HepG2 (cell line): Measurements from ENCODE around the gene SRCIN1. TPM values are rescaled to one million over a fixed set of nuclear protein-coding genes. Genes with fewer than 3 reads are reported as not detected.

Source experiments
- BCLAF1 ChIP-seq: fragments of 450-650 bp; IDR thresholded peaks from 2 replicates; pipeline ENCODE4 v1.6.1; 2017; ENCODE audit warnings: mild to moderate bottlenecking
- DMAP1 ChIP-seq: IDR thresholded peaks from 2 replicates; pipeline ENCODE4 v1.6.1; 2016
- E2F1 ChIP-seq: sonication (generic); formaldehyde crosslinking; IDR thresholded peaks from 2 replicates; pipeline ENCODE4 v1.5.0; 2020; ENCODE audit warnings: missing genetic modification reagents
- EP300 ChIP-seq, 3 experiments: sonication (generic) in 1 of 3; formaldehyde crosslinking in 1 of 3; IDR thresholded peaks; 2 replicates each; pipeline versions ENCODE4 v1.5.1 to v1.6.1; 2011 to 2020; ENCODE audit warnings: low read depth in 2 of 3, low read length in 2 of 3, borderline replicate concordance in 1 of 3, improper control_type of control experiment in 1 of 3, mild to moderate bottlenecking in 1 of 3, missing genetic modification reagents in 1 of 3, moderate library complexity in 1 of 3
- ETV5 ChIP-seq: IDR thresholded peaks from 2 replicates; pipeline ENCODE4 v1.6.1; 2018; ENCODE audit warnings: missing biosample characterization, missing genetic modification reagents, inconsistent platforms, borderline replicate concordance
- NCOA2 ChIP-seq: sonication (generic); formaldehyde crosslinking; IDR thresholded peaks from 2 replicates; pipeline ENCODE4 v1.8.0; 2022; ENCODE audit warnings: inconsistent platforms
- PAWR ChIP-seq: sonication (generic); formaldehyde crosslinking; IDR thresholded peaks from 2 replicates; pipeline ENCODE4 v1.4.0; 2020; ENCODE audit warnings: missing genetic modification reagents, mild to moderate bottlenecking, borderline replicate concordance
- PRDM10 ChIP-seq: sonication (generic); formaldehyde crosslinking; IDR thresholded peaks from 2 replicates; pipeline ENCODE4 v1.4.0; 2020; ENCODE audit warnings: low read depth, missing genetic modification reagents
- SNAI1 ChIP-seq: sonication (generic); formaldehyde crosslinking; IDR thresholded peaks from 2 replicates; pipeline ENCODE4 v1.5.0; 2020; ENCODE audit warnings: mild to moderate bottlenecking, missing genetic modification reagents, borderline replicate concordance
- YEATS2 ChIP-seq: sonication (generic); formaldehyde crosslinking; IDR thresholded peaks from 2 replicates; pipeline ENCODE4 v1.4.0; 2020; ENCODE audit warnings: missing genetic modification reagents, borderline replicate concordance
- YY1 ChIP-seq: IDR thresholded peaks from 2 replicates; pipeline ENCODE4 v1.6.1; 2011; ENCODE audit warnings: low read length, low read depth, moderate library complexity, mild to moderate bottlenecking; ENCODE audit not compliant: insufficient read depth, insufficient replicate concordance
- ZFP36 ChIP-seq: fragments of 150-350 bp; IDR thresholded peaks from 2 replicates; pipeline ENCODE4 v1.6.1; 2018; ENCODE audit warnings: borderline replicate concordance, low read length, low read depth; ENCODE audit not compliant: partially characterized antibody
- ZNF18 ChIP-seq: sonication (generic); formaldehyde crosslinking; IDR thresholded peaks from 2 replicates; pipeline ENCODE4 v1.8.0; 2022; ENCODE audit warnings: mild to moderate bottlenecking, missing genetic modification reagents; ENCODE audit not compliant: insufficient replicate concordance
- ZNF33A ChIP-seq: sonication (generic); formaldehyde crosslinking; IDR thresholded peaks from 2 replicates; pipeline ENCODE4 v1.5.1; 2020; ENCODE audit warnings: missing genetic modification reagents, mild to moderate bottlenecking, moderate library complexity, borderline replicate concordance
- ZNF343 ChIP-seq: sonication (generic); formaldehyde crosslinking; IDR thresholded peaks from 2 replicates; pipeline ENCODE4 v1.4.0; 2020; ENCODE audit warnings: mild to moderate bottlenecking, missing genetic modification reagents
- ZNF615 ChIP-seq: sonication (generic); formaldehyde crosslinking; IDR thresholded peaks from 2 replicates; pipeline ENCODE4 v1.5.0; 2020; ENCODE audit warnings: mild to moderate bottlenecking, missing genetic modification reagents, borderline replicate concordance
- ZNF768 ChIP-seq: sonication (generic); formaldehyde crosslinking; IDR thresholded peaks from 2 replicates; pipeline ENCODE4 v1.4.0; 2020; ENCODE audit warnings: missing genetic modification reagents
- ZNF883 ChIP-seq: sonication (generic); formaldehyde crosslinking; IDR thresholded peaks from 2 replicates; pipeline ENCODE4 v1.5.1; 2020; ENCODE audit warnings: mild to moderate bottlenecking, missing genetic modification reagents; ENCODE audit errors: not compliant biosample characterization
- polyA plus RNA-seq, 8 experiments: library from polyadenylated mRNA; depleted of rRNA in 3 of 8; stranded (reverse) in 7 of 8; unstranded in 1 of 8; fragments of >200 nt; fragmentation: Illumina TruSeq in 4 of 8; extraction: Trizol in 4 of 8; gene quantifications; 2 replicates each; pipeline versions ENCODE4 v1.2.1 to v1.2.3, GENCODE V29; 2011 to 2016; ENCODE audit warnings: low read depth in 4 of 8, missing spikeins in 1 of 8, mixed read lengths in 1 of 8; ENCODE audit not compliant: insufficient read depth in 1 of 8
- total RNA-seq, 5 experiments: library from RNA; depleted of rRNA; stranded (reverse); fragments of >200 nt; fragmentation: Illumina TruSeq; extraction: Trizol; gene quantifications; 2 replicates each; pipeline ENCODE4 v1.2.3, GENCODE V29; 2016; ENCODE audit warnings: low read depth in 1 of 5

SRCIN1 gene
- total and polyA plus RNA-seq, 2 of the 13 experiments (the other 11 are each of a cell fraction or from before 2014, with no cell fraction given), result 1.2 to 9.6 TPM

- TF ChIP-seq PRDM10 (CRISPR knock-in tag) (peak; percentile 70), ZNF615 (CRISPR knock-in tag) (peak; percentile 29; the same call in 1 of the 2 replicates), YEATS2 (peak; percentile 62; the same call in 1 of the 2 replicates), E2F1 (CRISPR knock-in tag) (no peak), ZNF33A (CRISPR knock-in tag) (no peak), ZNF18 (CRISPR knock-in tag) (peak; percentile 99), EP300 (IDR thresholded peaks at IDR 0.05; ENCODE audit: low read depth in 2 of 2, low read length in 2 of 2) (peak; percentile 96 to 100), EP300 (CRISPR knock-in tag; IDR thresholded peaks at IDR 0.05; ENCODE audit: borderline replicate concordance) (peak; percentile 100), BCLAF1 (no peak), YY1 (peak; percentile 67), DMAP1 (peak; percentile 83), ZFP36 (no peak), PAWR (CRISPR knock-in tag) (0 out of 2 replicates have a peak, but pooled peaks have one; percentile 2), ETV5 (CRISPR knock-in tag) (peak; percentile 99), NCOA2 (CRISPR knock-in tag) (peak; percentile 100), ZNF768 (CRISPR knock-in tag) (0 out of 2 replicates have a peak, but pooled peaks have one; percentile 26), ZNF343 (CRISPR knock-in tag) (no peak; the same call in none of the 2 replicates), SNAI1 (peak; percentile 99), ZNF883 (CRISPR knock-in tag) (no peak)
Observed at GRCh38 chr17:38613981-38614779, 8.4 kb upstream of the SRCIN1 start (continued).
